ENCODE results near the gene CCDC191.
A peak's percentile ranks its signal among the peaks of the same experiment; 100 is the strongest.

CCDC191 gene

GRCh38 chr3:114056130-114057010 is at the start of gene CCDC191, which contains the start of gene QTRT2:
CCDC191 (minus strand) TSS chr3:114056526; CDS start chr3:114056466, 60 bp downstream.
QTRT2 (plus strand) TSS chr3:114056737; CDS start chr3:114065258, 8,521 bp downstream.
- DNase-seq (ENCODE audit: extremely low read depth in 1 of 2, low read depth in 1 of 2) = peak; percentile 92 to 99

- DNase-seq (ENCODE audit: extremely low read depth in 1 of 2, low read depth in 1 of 2) = no peak
These were observed 48.1 kb upstream of the CCDC191 start for GRCh38 chr3:114104414-114104813.

- DNase-seq (ENCODE audit: extremely low read depth in 1 of 2, low read depth in 1 of 2) = no peak
These were observed 47.5 kb upstream of the CCDC191 start for GRCh38 chr3:114103858-114104257.

- no peak for DNase-seq (ENCODE audit: extremely low read depth in 1 of 2, low read depth in 1 of 2)
These were observed 46.9 kb upstream of the CCDC191 start for GRCh38 chr3:114103181-114103580.

DNA sequence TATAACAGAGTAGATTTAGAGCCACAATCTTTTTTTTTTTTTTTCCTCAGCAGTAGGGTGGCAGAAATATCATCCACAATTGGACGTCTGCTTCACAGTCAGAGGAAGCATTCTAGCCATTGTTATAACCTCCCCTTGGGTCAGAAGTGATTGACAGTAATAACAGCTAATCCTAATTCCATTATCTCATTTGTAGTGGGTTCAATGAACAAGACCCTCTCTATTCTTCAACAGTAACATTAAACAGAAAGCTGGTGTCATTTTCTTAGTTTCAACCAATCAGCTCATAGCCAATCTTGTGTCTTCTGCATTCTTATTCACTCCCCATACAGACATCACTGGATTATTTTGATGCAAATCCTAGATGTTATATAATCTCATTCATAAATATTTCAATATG is 44.8 kb upstream of the CCDC191 start:
- no peak for DNase-seq (ENCODE audit: extremely low read depth in 1 of 2, low read depth in 1 of 2)

DNA sequence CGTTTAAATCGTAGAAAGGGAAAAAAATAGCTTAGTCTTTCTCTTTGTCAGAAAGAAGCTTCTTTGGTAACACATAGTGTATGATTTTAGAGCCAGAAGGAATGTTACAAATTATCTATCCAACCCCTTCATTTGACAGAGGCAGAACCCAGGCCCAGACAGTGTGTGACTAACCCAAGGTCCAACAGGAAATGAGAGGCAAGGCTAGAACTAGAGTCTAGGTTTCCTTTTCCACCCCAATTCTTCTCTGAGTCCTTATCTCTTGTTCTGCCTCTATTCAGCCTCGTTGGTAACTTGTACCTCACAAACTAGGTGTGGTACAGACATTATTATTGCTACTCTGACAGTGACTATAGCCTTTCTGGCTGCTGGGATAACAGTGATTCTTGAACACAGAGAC is 39.5 kb upstream of the CCDC191 start:
- no peak for DNase-seq (ENCODE audit: extremely low read depth in 1 of 2, low read depth in 1 of 2)

GRCh38 chr3:114093596-114093995 is 37.3 kb upstream of the CCDC191 start:
- DNase-seq (ENCODE audit: extremely low read depth in 1 of 2, low read depth in 1 of 2) = no peak

- DNase-seq (ENCODE audit: extremely low read depth in 1 of 2, low read depth in 1 of 2) = no peak
These were observed 36.7 kb upstream of the CCDC191 start for GRCh38 chr3:114093016-114093380.

DNA sequence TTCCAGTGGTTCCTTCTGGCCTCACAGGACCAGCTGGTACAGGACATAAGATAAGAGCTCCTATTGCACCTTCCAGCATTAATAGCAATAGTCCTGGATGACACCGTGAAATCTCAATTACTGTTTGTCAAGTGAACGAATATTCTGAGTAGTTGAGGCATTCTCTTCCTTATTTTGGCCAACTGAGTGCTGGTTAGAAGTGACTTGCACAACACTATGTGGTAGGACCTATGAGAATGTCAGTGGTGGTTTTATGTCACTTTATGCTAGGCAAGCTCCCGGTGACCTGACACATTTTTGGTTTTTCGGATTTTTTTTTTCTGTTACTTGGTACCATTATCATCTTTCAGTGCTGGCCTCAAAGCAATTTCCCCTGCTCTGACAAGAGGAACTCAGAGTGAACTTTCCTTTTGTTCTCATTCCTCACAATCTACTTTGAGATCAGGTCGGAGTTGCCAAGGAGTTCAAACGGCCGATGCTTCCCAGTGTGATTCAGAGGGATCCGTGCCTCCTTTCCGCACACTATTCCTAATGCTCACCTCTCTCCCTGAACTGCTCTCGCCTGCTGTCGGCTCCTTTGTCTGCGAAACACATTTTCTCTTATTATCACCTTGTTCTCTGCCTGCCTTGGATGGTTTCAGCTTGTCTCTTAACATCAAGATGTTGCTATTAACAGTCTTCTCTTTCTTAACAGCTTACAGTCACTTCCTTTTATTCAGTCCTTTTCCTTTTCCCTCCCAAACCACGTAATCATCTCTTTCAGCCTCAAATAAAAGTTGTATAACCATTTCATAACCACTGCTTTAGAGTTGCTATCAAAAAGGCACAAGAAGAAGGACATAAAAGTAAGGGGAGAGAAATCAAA is 36.1 kb upstream of the CCDC191 start:
- DNase-seq (ENCODE audit: extremely low read depth in 1 of 2, low read depth in 1 of 2) = no peak

- no peak for DNase-seq (ENCODE audit: extremely low read depth in 1 of 2, low read depth in 1 of 2)
These were observed 33.3 kb upstream of the CCDC191 start for GRCh38 chr3:114089675-114090074.

GRCh38 chr3:114086356-114086755 is 30.0 kb upstream of the CCDC191 start:
- no peak for DNase-seq (ENCODE audit: extremely low read depth in 1 of 2, low read depth in 1 of 2)

DNA sequence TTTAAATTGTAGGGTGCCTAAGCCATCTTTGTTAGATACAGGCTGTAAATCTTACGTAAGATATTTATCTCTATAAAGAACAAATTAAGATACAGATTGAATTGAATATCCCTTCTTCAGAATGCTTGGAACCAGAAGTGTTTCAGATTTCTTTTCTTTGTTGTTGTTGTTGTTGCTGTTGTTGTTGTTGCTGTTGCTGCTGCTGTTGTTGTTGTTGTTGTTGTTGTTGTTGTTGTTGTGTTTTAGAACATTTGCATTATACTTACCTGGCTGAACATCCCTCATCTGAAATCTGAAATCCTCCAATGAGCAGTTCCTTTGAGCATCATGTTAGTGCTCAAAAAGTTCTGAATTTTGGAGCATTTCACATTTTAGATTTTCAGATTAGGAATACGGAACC is 26.8 kb upstream of the CCDC191 start:
- no peak for DNase-seq (ENCODE audit: extremely low read depth in 1 of 2, low read depth in 1 of 2)

DNA sequence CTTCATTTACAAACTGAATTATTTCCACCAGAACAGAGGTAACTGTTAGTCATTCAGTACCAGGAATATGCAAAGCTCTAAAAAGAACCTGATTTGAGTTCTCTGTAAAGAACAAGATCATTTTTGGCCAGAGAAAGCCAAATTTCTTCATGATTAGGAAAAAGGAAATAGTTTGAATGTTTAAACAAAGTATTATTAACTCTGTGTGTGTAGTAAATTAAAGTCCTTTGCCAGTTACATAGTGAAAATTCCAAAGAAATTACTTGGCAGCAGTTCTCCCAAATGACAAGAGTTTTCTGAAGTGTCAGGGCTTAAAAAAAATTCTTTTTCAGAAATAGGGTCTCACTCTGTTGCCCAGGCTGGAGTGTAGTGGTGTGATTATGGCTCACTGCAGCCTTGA is 24.7 kb upstream of the CCDC191 start:
- DNase-seq (ENCODE audit: extremely low read depth in 1 of 2, low read depth in 1 of 2) = no peak

DNA sequence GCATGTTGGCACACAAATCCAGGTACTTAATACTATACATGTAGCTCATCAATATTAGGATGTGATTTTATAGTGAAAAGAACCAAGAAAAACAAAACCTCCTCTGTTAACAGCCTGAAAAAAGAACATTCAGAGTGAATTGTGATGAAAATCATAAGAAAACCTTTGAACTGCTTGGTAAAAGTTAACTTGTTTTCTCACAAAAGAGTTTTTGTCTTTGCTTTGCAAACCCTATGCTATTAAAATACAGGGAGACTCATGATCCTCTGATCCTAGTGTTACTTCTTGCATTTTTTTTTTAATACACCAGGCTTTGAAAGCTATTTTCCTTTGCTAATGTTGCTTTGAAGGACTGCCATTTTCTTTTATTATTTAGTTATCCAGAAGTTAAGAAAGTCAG is 23.9 kb upstream of the CCDC191 start:
- DNase-seq (ENCODE audit: extremely low read depth in 1 of 2, low read depth in 1 of 2) = no peak

DNA sequence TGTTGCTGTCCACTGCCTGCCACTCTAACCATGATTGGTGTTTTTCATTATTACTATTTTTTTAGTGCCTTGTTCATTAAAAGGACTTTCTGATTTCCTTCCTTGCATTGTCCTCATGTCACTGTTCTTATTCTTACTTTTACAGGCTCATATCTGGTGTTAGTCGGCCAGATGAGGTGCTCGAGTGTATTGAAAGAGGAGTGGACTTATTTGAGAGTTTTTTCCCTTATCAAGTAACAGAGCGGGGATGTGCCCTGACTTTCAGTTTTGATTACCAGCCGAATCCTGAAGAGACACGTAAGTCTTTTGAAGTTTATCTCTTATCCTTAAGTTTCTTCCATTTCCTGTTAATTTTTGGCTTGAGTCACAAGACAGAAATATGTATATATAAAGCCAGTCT is 23.4 kb upstream of the CCDC191 start:
- no peak for DNase-seq (ENCODE audit: extremely low read depth in 1 of 2, low read depth in 1 of 2)

DNA sequence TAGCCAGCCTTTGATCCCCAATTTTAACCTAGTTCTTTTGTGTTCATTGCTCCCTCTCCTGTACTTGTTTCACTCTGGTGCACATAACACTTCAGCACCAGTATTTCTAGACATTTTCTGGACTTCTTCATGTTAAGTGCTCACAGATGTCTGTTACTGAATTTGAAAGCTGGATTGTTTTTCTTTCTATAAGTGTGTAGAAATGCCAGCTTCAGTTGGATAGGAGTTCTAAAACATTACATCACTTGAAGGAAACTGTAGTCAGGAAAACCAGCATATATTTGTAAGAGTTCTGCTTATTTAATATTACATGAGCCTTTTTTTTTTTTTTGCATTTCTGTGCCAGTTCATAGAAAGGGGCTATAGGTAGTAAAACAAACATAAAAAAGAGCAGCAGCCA is 21.8 kb upstream of the CCDC191 start:
- DNase-seq (ENCODE audit: extremely low read depth in 1 of 2, low read depth in 1 of 2) = no peak

DNA sequence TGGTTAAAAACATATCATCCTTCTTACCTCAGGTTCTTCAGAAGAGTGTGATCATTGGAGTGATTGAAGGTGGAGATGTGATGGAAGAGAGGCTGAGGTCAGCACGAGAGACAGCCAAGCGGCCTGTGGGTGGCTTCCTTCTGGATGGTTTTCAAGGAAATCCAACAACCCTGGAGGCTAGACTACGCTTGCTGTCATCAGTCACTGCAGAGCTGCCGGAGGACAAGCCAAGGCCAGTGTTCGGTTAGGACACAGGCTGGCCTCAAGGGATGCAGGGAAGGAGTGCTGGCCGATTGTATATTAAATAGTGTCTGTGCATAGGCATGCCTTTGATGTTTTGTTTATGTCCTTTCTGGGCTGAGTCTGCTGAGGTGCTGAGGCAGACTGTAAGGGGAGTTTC is 20.4 kb upstream of the CCDC191 start:
- DNase-seq (ENCODE audit: extremely low read depth in 1 of 2, low read depth in 1 of 2) = no peak

DNA sequence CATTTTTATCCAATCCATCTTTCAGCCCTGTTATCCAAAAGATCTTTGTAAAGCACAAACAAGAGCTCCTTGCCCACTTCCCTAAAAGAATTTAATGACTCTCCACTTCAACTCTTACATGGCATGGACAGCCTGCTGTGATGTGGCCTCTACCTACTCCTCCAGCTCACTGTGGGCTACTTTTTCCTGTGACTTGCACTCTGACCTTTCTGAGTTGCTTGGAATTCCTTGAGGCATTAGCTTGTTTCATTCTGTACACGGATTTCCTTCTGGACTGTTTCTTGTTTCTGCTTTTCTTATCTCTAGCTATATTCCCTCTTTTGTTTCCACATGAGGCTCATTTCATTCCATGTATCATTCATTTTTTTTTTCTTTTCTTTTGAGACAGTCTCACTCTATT is 15.5 kb upstream of the CCDC191 start:
- no peak for DNase-seq (ENCODE audit: extremely low read depth in 1 of 2, low read depth in 1 of 2)

- no peak for DNase-seq (ENCODE audit: extremely low read depth in 1 of 2, low read depth in 1 of 2)
These were observed 12.0 kb upstream of the CCDC191 start for GRCh38 chr3:114068336-114068735.

- DNase-seq (ENCODE audit: extremely low read depth in 1 of 2, low read depth in 1 of 2) = no peak
These were observed 11.5 kb upstream of the CCDC191 start for GRCh38 chr3:114067804-114068203.

- DNase-seq (ENCODE audit: extremely low read depth in 1 of 2, low read depth in 1 of 2) = no peak
These were observed 4.8 kb upstream of the CCDC191 start for GRCh38 chr3:114060906-114061655.
